Adrenal gland (tissue), 5 donors: ENCODE data around the gene CHID1.

ENCODE experiments used
- POLR2A ChIP-seq, 2 donors: fragments of 450-650 bp; IDR thresholded peaks; one replicate each; pipeline ENCODE4 v1.6.1; 2017; ENCODE audit warnings: antibody characterized with exemption in 2 of 2, mild to moderate bottlenecking in 2 of 2, moderate library complexity in 1 of 2
- TF ChIP-seq, protein P1 (sequence below), 6 experiments: fragments of 450-650 bp in 4 of 6; fragments of 200-600 bp in 2 of 6; sonication (generic) in 1 of 6; IDR thresholded peaks; 1 replicate in 5 of 6; 2 replicates in 1 of 6; pipeline versions ENCODE4 v1.5.1 to v1.8.0; 2016 to 2021; ENCODE audit warnings: antibody characterized with exemption in 6 of 6, mild to moderate bottlenecking in 2 of 6, moderate library complexity in 1 of 6
- donor health status: DM: no; HTN: no; CAD: no.

DNA sequence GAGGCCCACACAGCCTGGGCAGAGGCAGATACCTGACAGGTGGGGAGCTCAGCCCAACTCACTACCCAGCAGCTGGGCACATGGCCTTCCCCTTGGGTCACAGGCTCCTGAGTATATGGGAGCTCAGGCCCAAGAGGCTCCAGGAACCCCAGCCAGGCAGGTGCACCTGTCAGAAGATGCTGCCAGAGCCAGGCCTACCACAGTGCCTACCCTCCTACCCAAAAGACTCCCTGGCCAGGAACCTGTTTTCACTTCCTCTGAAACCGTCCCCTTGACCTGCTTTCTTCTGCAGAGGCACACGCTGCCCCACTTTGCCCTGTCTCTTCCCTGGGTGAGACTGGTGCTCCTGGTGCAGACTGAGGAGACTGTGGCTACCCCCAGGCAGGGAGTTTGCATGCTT is 2.9 kb downstream of the CHID1 start:
- TF ChIP-seq, protein P1, sequence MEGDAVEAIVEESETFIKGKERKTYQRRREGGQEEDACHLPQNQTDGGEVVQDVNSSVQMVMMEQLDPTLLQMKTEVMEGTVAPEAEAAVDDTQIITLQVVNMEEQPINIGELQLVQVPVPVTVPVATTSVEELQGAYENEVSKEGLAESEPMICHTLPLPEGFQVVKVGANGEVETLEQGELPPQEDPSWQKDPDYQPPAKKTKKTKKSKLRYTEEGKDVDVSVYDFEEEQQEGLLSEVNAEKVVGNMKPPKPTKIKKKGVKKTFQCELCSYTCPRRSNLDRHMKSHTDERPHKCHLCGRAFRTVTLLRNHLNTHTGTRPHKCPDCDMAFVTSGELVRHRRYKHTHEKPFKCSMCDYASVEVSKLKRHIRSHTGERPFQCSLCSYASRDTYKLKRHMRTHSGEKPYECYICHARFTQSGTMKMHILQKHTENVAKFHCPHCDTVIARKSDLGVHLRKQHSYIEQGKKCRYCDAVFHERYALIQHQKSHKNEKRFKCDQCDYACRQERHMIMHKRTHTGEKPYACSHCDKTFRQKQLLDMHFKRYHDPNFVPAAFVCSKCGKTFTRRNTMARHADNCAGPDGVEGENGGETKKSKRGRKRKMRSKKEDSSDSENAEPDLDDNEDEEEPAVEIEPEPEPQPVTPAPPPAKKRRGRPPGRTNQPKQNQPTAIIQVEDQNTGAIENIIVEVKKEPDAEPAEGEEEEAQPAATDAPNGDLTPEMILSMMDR (IDR thresholded peaks at IDR 0.05) = no peak
- TF ChIP-seq POLR2A (IDR thresholded peaks at IDR 0.05) = no peak
